HG03354 (cell line): ENCODE measurements around the gene DEK.
"Not testable (repeated sequence)": the region's sequence is repeated elsewhere in the genome, so short reads cannot be mapped to it uniquely, and the experiment has no call there.

ENCODE experiments used
- ATAC-seq: cut with Tn5 transposase; IDR thresholded peaks from one replicate; pipeline ENCODE4 v1.9.1; 2021; ENCODE audit warnings: mild to moderate bottlenecking; ENCODE audit not compliant: unreplicated experiment, poor library complexity, severe bottlenecking

DEK gene

GRCh38 chr6:18264219-18264922 lies at the start of gene DEK:
TSS of gene DEK (minus strand) at chr6:18264530. CDS start at chr6:18263987, 543 bp downstream.
- peak; percentile 43 for ATAC-seq

GRCh38 chr6:18312368-18312767 lies 48.0 kb upstream of the DEK start:
- ATAC-seq, result no peak

- not testable (repeated sequence) for ATAC-seq
These were observed 45.7 kb upstream of the DEK start for GRCh38 chr6:18310010-18310409.

GRCh38 chr6:18309046-18309445 lies 44.7 kb upstream of the DEK start:
- ATAC-seq, result no peak

GRCh38 chr6:18308070-18308735 lies 43.9 kb upstream of the DEK start:
- ATAC-seq, result no peak

GRCh38 chr6:18306977-18307376 lies 42.6 kb upstream of the DEK start:
- ATAC-seq, result no peak

- no peak for ATAC-seq
These were observed 38.5 kb upstream of the DEK start for GRCh38 chr6:18302561-18303439.

GRCh38 chr6:18293076-18293904 lies 29.0 kb upstream of the DEK start:
- no peak for ATAC-seq

- no peak for ATAC-seq
These were observed 25.0 kb upstream of the DEK start for GRCh38 chr6:18289283-18289682.

GRCh38 chr6:18284261-18284660 lies 19.9 kb upstream of the DEK start:
- ATAC-seq, result no peak

GRCh38 chr6:18281564-18281963 lies 17.2 kb upstream of the DEK start:
- no peak for ATAC-seq

GRCh38 chr6:18280084-18280483 lies 15.8 kb upstream of the DEK start:
- ATAC-seq, result no peak

- no peak for ATAC-seq
These were observed 15.1 kb upstream of the DEK start for GRCh38 chr6:18279422-18279821.

GRCh38 chr6:18277237-18278006 lies 13.1 kb upstream of the DEK start:
- ATAC-seq, result no peak

- ATAC-seq, result no peak
These were observed 12.4 kb upstream of the DEK start for GRCh38 chr6:18276610-18277236.

- ATAC-seq, result no peak
These were observed 5.9 kb upstream of the DEK start for GRCh38 chr6:18270216-18270615.

- no peak for ATAC-seq
These were observed 5.4 kb upstream of the DEK start for GRCh38 chr6:18269717-18270116.

GRCh38 chr6:18269253-18269652 lies 4.9 kb upstream of the DEK start:
- ATAC-seq, result peak; percentile 61

GRCh38 chr6:18268066-18268465 lies 3.7 kb upstream of the DEK start:
- ATAC-seq, result no peak
